ENCODE results near the gene CTIF.
A peak's percentile ranks its signal among the peaks of the same experiment; 100 is the strongest.

Gene CTIF

DNA sequence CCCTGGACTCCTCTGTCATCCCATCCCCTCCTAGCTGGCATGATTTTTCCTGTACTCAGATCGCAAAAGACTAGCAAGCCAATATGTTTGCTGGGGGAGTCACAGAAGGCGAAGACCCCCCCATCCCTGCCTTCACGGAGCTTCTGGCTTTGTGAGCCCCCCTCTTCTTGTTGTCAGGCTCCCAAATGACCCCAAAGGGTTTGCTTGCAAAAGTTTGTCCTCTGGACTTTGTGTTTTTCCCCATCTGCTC, 242.0 kb downstream of the CTIF start:
- no peaks in the 10 kb centered on the region for H3K27me3 ChIP-seq (replicated peaks)
- in situ Hi-C loops (cut with HindIII; ENCODE audit: low pct_ligation_motif_present, low sequenced_read_pairs): no loop called here
- H3K36me3 ChIP-seq (replicated peaks): no peaks in the 10 kb centered on the region
- TF ChIP-seq, protein P1, sequence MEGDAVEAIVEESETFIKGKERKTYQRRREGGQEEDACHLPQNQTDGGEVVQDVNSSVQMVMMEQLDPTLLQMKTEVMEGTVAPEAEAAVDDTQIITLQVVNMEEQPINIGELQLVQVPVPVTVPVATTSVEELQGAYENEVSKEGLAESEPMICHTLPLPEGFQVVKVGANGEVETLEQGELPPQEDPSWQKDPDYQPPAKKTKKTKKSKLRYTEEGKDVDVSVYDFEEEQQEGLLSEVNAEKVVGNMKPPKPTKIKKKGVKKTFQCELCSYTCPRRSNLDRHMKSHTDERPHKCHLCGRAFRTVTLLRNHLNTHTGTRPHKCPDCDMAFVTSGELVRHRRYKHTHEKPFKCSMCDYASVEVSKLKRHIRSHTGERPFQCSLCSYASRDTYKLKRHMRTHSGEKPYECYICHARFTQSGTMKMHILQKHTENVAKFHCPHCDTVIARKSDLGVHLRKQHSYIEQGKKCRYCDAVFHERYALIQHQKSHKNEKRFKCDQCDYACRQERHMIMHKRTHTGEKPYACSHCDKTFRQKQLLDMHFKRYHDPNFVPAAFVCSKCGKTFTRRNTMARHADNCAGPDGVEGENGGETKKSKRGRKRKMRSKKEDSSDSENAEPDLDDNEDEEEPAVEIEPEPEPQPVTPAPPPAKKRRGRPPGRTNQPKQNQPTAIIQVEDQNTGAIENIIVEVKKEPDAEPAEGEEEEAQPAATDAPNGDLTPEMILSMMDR (IDR thresholded peaks at IDR 0.05; ENCODE audit: low read depth, low read length, missing control alignments): no peak
- peak overlapping the region; percentile 76 for H3K27ac ChIP-seq
- no peak overlapping the region for H3K4me3 ChIP-seq (ENCODE audit: low read depth, low read length)
- DNase-seq: no peak

DNA sequence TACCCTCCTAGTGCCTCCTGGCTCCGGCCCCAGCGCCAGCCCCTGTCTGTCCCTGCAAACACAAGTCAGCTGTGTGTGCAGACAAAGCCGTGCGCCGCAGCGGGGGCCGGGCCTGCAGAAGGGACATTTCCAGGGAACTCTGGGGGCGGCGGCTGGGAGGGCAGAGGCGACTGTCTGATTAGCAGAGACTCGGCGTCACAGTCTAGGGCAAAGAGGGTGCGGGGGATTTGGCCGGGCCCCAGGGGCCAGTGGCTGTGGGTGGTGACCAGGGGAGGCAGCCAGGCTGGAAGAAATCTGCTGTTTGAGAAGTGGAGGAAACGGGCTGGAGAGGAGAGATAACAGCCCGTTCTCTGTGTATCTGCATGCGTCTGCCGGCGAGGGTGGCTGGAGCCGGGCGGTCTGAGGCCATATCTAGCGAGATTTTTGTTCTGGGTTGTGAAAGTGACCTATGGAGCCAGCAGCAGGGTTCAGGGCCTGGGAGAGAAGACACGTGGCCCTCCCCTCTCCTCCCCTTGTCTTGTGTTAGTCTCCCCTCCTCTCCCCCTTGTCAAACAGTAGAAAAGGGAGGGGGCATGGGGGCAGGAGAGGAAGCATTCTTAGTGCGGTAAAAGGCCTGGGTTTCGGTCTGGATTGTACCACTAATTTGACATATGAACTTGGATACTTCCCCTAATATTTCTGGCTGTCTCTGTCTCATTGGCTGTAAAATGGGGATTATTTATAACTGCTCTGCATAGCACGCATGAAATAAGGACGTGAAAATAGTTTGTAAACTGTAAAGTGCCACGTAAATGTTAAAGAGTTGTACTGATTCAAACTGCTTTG, 242.5 kb downstream of the CTIF start:
- TF ChIP-seq, protein P1 (IDR thresholded peaks at IDR 0.05; ENCODE audit: low read depth, low read length, missing control alignments): no peak
- Histone ChIP-seq H3K36me3 (replicated peaks) (no peaks in the 10 kb centered on the region), H3K27ac (peak overlapping the region; percentile 76), H3K4me3 (ENCODE audit: low read depth, low read length) (no peak overlapping the region), H3K27me3 (replicated peaks) (no peaks in the 10 kb centered on the region)
- in situ Hi-C loops (cut with HindIII; ENCODE audit: low pct_ligation_motif_present, low sequenced_read_pairs): no loop called here
- peak; percentile 86 for DNase-seq

DNA sequence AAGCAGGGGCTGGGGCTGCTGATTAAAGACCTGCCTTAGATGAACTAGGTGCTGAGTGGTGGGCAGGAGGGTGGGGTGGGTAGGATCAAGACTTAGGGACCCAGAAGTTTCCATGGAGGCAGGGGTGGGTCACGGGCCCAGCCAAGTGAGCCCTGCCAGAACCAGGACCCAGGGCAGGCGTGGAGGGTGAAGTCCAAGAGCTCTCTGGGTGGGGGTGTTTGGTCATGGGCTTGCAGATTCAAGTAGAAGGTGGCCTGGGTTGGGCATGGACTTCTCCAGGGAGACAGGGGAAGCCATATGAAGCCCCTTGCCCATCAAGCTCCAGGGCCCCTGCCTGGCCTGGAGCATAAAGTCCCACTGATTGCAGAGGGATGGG, 243.1 kb downstream of the CTIF start:
- TF ChIP-seq, protein P1 (IDR thresholded peaks at IDR 0.05; ENCODE audit: low read depth, low read length, missing control alignments): no peak
- Histone ChIP-seq H3K27ac (peak overlapping the region; percentile 76), H3K36me3 (replicated peaks) (no peaks in the 10 kb centered on the region), H3K4me3 (ENCODE audit: low read depth, low read length) (no peak overlapping the region), H3K27me3 (replicated peaks) (no peaks in the 10 kb centered on the region)
- no peak for DNase-seq
- in situ Hi-C loops (cut with HindIII; ENCODE audit: low pct_ligation_motif_present, low sequenced_read_pairs): no loop called here

DNA sequence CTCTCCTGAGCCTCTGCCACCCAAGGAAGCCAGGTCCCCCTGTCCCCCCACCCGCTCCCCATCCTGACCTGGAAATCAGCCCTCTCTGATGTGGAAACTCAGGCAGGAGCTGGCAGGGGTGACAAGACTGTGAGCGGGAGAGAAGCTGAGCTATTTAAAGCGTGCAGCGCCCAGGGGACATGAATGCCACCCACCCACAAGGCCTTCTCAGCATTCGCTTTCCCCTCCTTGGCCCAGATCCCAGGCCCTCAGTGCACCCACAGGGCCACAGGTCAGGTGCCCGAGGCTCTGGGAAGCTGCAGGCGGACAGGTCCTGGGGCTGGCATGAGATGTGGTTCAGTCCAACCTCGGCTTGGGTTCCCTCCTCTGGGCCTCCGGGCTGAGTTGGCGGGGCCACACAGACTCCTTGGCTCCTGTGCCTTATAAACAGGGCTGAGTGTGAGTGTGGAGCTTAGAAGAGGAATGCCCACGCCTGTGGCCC, 243.6 kb downstream of the CTIF start:
- H3K36me3 ChIP-seq (replicated peaks): no peaks in the 10 kb centered on the region
- peak overlapping the region; percentile 76 for H3K27ac ChIP-seq
- in situ Hi-C loops (cut with HindIII; ENCODE audit: low pct_ligation_motif_present, low sequenced_read_pairs): no loop called here

DNA sequence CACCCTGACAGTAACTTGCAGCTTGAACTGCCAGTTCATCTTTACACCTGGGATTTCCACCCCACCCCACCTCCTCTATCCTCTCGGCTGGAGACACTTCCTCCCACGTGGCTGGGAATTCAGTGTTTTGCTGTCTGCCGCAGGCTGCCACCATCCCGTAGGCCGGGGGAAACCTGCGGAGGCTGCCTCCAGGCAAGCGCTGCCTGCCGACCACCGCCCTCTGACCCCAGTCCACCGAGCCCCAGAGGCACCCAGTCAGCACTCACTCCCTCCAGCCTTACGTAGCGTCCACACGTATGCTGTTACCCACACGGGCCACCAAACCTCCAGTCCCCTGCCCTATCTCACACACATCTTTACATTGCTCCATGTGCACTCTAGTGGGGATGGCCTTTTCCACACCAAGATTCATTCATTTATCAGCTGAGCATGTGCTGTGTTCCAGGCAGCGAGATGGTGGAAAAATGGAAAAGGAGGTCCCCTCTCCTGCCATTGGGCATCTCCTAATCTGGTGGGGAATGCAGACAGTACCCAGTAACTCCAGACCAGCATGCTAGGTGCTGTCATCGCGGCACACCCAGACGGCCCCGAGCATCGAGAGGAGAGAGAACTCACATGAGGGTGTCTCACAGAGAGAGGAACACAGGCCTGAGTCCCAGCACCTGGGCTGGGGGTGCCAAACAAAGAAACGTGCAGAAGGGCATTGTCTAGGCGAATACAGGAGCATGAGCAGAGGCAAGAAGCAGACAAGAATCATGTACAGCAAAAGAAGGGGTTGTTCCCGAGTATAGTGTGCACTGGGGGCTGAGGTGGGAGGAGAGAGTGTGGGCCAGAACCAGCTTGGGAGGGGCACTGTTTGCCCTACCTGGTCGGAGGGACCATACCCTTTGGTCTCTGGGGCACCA, 245.0 kb downstream of the CTIF start:
- no peaks in the 10 kb centered on the region for H3K27me3 ChIP-seq (replicated peaks)
- DNase-seq: no peak
- in situ Hi-C loops (cut with HindIII; ENCODE audit: low pct_ligation_motif_present, low sequenced_read_pairs): no loop called here
- TF ChIP-seq, protein P1 (IDR thresholded peaks at IDR 0.05; ENCODE audit: low read depth, low read length, missing control alignments): no peak
- no peak overlapping the region for H3K4me3 ChIP-seq (ENCODE audit: low read depth, low read length)
- H3K36me3 ChIP-seq (replicated peaks): no peaks in the 10 kb centered on the region
- H3K27ac ChIP-seq: no peak overlapping the region

More for the DNA sequence above, 243.6 kb downstream of the CTIF start:
- Histone ChIP-seq H3K27me3 (replicated peaks) (no peaks in the 10 kb centered on the region), H3K4me3 (ENCODE audit: low read depth, low read length) (no peak overlapping the region)
- DNase-seq: no peak
- TF ChIP-seq, protein P1 (IDR thresholded peaks at IDR 0.05; ENCODE audit: low read depth, low read length, missing control alignments): no peak

Measured in brain microvascular endothelial cell (primary cell).